Subcutaneous adipose tissue (tissue), 4 donors: ENCODE measurements around the gene THSD4. TPM values are rescaled to one million over a fixed set of nuclear protein-coding genes. Genes with fewer than 3 reads are reported as not detected.

Experiments
- CTCF ChIP-seq: fragments of 450-650 bp; IDR thresholded peaks from one replicate; pipeline ENCODE4 v1.5.1; 2016; ENCODE audit warnings: low read depth, mild to moderate bottlenecking, control low read depth, antibody characterized with exemption, moderate library complexity
- total RNA-seq, 4 donors: library from RNA; depleted of rRNA; stranded (reverse); fragments of >200 nt; gene quantifications; one replicate each; pipeline ENCODE4 v1.1.0, GENCODE V29; 2016

Gene THSD4
- total RNA-seq, 4 donors from 2014 or later, result 0.17 to 0.94 (median 0.63) TPM

- TF ChIP-seq CTCF, result no peak
Measured at GRCh38 chr15:71677766-71678165, 562.5 kb downstream of the THSD4 start.

- TF ChIP-seq CTCF, result no peak
Measured at GRCh38 chr15:71678191-71678590, 562.9 kb downstream of the THSD4 start.

GRCh38 chr15:71678605-71679004, 563.3 kb downstream of the THSD4 start:
- TF ChIP-seq CTCF, result no peak

GRCh38 chr15:71679223-71679792, 564.0 kb downstream of the THSD4 start:
- TF ChIP-seq CTCF, result no peak

GRCh38 chr15:71679793-71680353, 564.6 kb downstream of the THSD4 start:
- TF ChIP-seq CTCF, result no peak

GRCh38 chr15:71682001-71682400, 566.7 kb downstream of the THSD4 start:
- no peak for TF ChIP-seq CTCF

GRCh38 chr15:71683411-71684274, 568.4 kb downstream of the THSD4 start:
- no peak for TF ChIP-seq CTCF
